Prostate gland (tissue), 2 donors: Measurements from ENCODE around the gene SMPD1.

Source experiments
- POLR2A ChIP-seq: fragments of 450-650 bp; IDR thresholded peaks from one replicate; pipeline ENCODE4 v1.6.1; 2016; ENCODE audit warnings: antibody characterized with exemption, mild to moderate bottlenecking
- TF ChIP-seq, protein P1 (sequence below), 4 experiments: fragments of 200-600 bp in 2 of 4; fragments of 450-650 bp in 2 of 4; sonication (generic) in 2 of 4; IDR thresholded peaks; 1 replicate in 3 of 4; 2 replicates in 1 of 4; pipeline ENCODE4 v1.5.1; 2016 to 2019; ENCODE audit warnings: antibody characterized with exemption in 4 of 4, mild to moderate bottlenecking in 2 of 4, moderate library complexity in 2 of 4

DNA sequence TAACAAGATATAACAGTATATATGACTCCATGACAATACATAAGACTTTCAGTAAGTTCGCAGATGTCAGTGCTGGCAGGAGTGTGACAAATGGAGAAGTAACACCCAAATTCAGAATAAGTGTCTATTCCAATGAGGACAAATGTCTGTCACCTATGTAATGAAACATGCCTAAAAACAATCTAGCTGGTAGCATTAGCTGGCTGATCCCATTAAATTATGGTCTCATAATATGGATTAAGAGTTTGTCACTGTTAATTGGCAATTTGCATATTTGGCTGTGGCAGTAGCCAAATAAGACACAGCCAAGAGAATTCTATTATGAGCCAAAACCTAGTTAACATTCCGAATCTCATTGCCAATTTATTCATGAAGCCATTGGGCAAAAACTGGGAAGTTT, 39.8 kb upstream of the SMPD1 start:
- TF ChIP-seq, protein P1, sequence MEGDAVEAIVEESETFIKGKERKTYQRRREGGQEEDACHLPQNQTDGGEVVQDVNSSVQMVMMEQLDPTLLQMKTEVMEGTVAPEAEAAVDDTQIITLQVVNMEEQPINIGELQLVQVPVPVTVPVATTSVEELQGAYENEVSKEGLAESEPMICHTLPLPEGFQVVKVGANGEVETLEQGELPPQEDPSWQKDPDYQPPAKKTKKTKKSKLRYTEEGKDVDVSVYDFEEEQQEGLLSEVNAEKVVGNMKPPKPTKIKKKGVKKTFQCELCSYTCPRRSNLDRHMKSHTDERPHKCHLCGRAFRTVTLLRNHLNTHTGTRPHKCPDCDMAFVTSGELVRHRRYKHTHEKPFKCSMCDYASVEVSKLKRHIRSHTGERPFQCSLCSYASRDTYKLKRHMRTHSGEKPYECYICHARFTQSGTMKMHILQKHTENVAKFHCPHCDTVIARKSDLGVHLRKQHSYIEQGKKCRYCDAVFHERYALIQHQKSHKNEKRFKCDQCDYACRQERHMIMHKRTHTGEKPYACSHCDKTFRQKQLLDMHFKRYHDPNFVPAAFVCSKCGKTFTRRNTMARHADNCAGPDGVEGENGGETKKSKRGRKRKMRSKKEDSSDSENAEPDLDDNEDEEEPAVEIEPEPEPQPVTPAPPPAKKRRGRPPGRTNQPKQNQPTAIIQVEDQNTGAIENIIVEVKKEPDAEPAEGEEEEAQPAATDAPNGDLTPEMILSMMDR (IDR thresholded peaks at IDR 0.05), result no peak
- TF ChIP-seq POLR2A, result no peak
